Forelimb muscle (tissue), 1 donor: ENCODE measurements around the gene MEPCE. TPM values are rescaled to one million over a fixed set of nuclear protein-coding genes. Genes with fewer than 3 reads are reported as not detected.

Experiments
- polyA plus RNA-seq: library from polyadenylated mRNA; unstranded; fragments of 120-200 nt; gene quantifications from one replicate; pipeline ENCODE4 v1.2.1, GENCODE V29; 2013; ENCODE audit not compliant: insufficient read length

Gene MEPCE
- polyA plus RNA-seq, 1 donor = 34.2 TPM

Other genes with a start within 250 kb of the MEPCE start
- gene PVRIG, start 209.9 kb upstream of the MEPCE start, polyA plus RNA-seq = 9.1 TPM
- gene SPDYE3, start 122.1 kb upstream of the MEPCE start, polyA plus RNA-seq = 5.7 TPM
- gene PILRB, start 71.7 kb upstream of the MEPCE start, polyA plus RNA-seq = 20.7 TPM
- gene PILRA, start 56.3 kb upstream of the MEPCE start, polyA plus RNA-seq = 2.6 TPM
- gene ZCWPW1, start 1.1 kb upstream of the MEPCE start, polyA plus RNA-seq = 5.9 TPM
- 16.7 TPM for gene PPP1R35, start 6.7 kb downstream of the MEPCE start, polyA plus RNA-seq
- 1.7 TPM for gene SPACDR, start 34.4 kb downstream of the MEPCE start, polyA plus RNA-seq
- 49.8 TPM for gene TSC22D4, start 49.4 kb downstream of the MEPCE start, polyA plus RNA-seq
- 1.8 TPM for gene NYAP1, start 54.1 kb downstream of the MEPCE start, polyA plus RNA-seq
- 10.4 TPM for gene AGFG2, start 109.4 kb downstream of the MEPCE start, polyA plus RNA-seq
- 3.5 TPM for gene SAP25, start 144.1 kb downstream of the MEPCE start, polyA plus RNA-seq
- 25.3 TPM for gene LRCH4, start 156.3 kb downstream of the MEPCE start, polyA plus RNA-seq
- 1.0 TPM for gene FBXO24, start 156.5 kb downstream of the MEPCE start, polyA plus RNA-seq
- 224 TPM for gene PCOLCE, start 172.5 kb downstream of the MEPCE start, polyA plus RNA-seq
- 17.1 TPM for gene MOSPD3, start 182.7 kb downstream of the MEPCE start, polyA plus RNA-seq
- 0.90 TPM for gene TFR2, start 211.7 kb downstream of the MEPCE start, polyA plus RNA-seq
- gene ACTL6B, start 226.6 kb downstream of the MEPCE start, polyA plus RNA-seq = not detected
- 139 TPM for gene GNB2, start 243.9 kb downstream of the MEPCE start, polyA plus RNA-seq